ENCODE data around the gene EVPL. TPM values are rescaled to one million over a fixed set of nuclear protein-coding genes. Genes with fewer than 3 reads are reported as not detected.
A peak's percentile ranks its signal among the peaks of the same experiment; 100 is the strongest.

The EVPL gene
- total RNA-seq, 1 experiment from 2014 or later, result 58.0 TPM

GRCh38 chr17:76009447-76009846, 17.7 kb downstream of the EVPL start:
- ChIA-PET CTCF (interaction anchor here (1.8 to 7.1 kb wide), 2 partner anchors 9 to 104 kb away, joined by 8 to 68 read pairs; partner anchors contain the start of genes CDK3 and MRPL38), POLR2A (interaction anchor here (1.1 kb wide), 1 partner anchor 20 kb away, joined by 3 read pairs; no protein-coding TSS in a partner anchor), RAD21 (ENCODE audit: low non-redundant PET in 1 of 2, low total read pairs in 2 of 2, uncharacterized antibody in 2 of 2, unreplicated experiment in 2 of 2) (no interaction called here)
- no peaks in the 10 kb centered on the region for H3K27me3 ChIP-seq (ENCODE audit: insufficient read depth, low read length)
- peaks cover 0 to 14% of the 10 kb centered on the region in 2 experiments; a peak in 2 of 4 replicates for H3K4me1 ChIP-seq (ENCODE audit: control insufficient read depth in 1 of 2, insufficient read depth in 2 of 2, low read length in 2 of 2)
- H3K4me2 ChIP-seq (ENCODE audit: low read length), result no peak overlapping the region
- H3K79me2 ChIP-seq (ENCODE audit: insufficient read depth, low read length), result no peaks in the 10 kb centered on the region
- no peak for TF ChIP-seq ZFX (IDR thresholded peaks at IDR 0.05)
- no peak for TF ChIP-seq ELF1 (IDR thresholded peaks at IDR 0.05; ENCODE audit: borderline replicate concordance, low read depth)
- no peaks in the 10 kb centered on the region for H3K9me3 ChIP-seq (ENCODE audit: control insufficient read depth in 1 of 2, insufficient read depth in 1 of 2, low read depth in 1 of 2, low read length in 2 of 2)
- H3K9ac ChIP-seq (ENCODE audit: low read length), result no peak overlapping the region
- no peak for DNase-seq (ENCODE audit: low read depth, low spot score)
- H3K27ac ChIP-seq (ENCODE audit: low read depth, low read length), result no peak overlapping the region; the same call in 1 of the 2 replicates
- ATAC-seq, result no peak
- H3K36me3 ChIP-seq (ENCODE audit: control insufficient read depth in 1 of 2, insufficient read depth in 2 of 2, low read length in 2 of 2), result peaks cover 28 to 31% of the 10 kb centered on the region in 2 experiments; a peak in 3 of 4 replicates
- no peak overlapping the region for H3K4me3 ChIP-seq (replicated peaks in 1 of 2; ENCODE audit: low read depth in 1 of 2, low read length in 2 of 2)
- TSS peak; percentile 24 for BruUV-seq (replicated peaks)
- intact Hi-C loops (cut with micrococcal nuclease), result no loop called here
- no peak overlapping the region for H2AFZ ChIP-seq (ENCODE audit: low read depth, low read length, poor library complexity, severe bottlenecking)
- no peaks in the 10 kb centered on the region for H3K9me2 ChIP-seq (ENCODE audit: insufficient read depth)
- no peaks in the 10 kb centered on the region for H4K20me1 ChIP-seq (ENCODE audit: insufficient read depth)

DNA sequence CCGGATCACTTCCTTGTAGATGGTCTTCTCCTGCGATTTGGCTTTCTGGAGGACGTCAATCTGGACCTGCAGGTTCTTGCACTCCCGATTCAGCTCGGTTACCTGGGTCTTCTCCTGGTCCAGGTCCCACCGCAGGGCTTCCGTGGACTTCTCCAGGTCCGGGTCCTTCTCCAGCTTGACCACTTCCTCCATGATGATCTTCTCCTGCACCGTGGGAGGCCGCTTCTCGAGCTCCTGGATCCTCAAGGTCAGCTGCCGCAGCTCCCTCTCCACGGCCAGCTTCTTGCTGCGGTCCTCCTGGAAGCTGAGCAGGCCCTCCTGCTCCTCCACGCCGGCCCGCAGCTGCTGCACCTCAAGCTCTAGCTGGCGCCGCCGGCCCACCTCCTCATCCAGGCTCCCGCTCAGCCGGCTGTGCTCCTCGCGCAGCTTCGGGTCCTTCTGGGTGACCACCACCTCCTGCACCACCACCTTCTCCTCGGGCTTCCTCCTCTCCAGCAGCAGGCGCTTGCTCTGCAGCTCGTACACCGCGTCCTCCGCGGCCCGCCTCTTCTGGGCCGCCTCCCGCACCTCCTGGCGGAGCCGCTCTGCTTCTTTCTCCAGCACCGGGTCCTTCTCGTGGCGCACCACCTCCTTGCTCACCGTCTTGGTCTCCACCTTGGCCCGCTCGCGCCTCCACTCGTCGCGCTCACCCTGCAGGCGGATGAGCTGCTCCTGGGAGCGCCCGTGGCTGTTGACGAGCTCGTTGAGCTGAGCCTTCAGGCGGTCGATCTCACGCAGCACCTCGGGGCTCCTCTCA, 18.3 kb downstream of the EVPL start:
- H3K79me2 ChIP-seq (ENCODE audit: insufficient read depth, low read length), result no peaks in the 10 kb centered on the region
- H3K27me3 ChIP-seq (ENCODE audit: insufficient read depth, low read length), result no peaks in the 10 kb centered on the region
- ChIA-PET RAD21 (ENCODE audit: low non-redundant PET in 1 of 2, low total read pairs in 2 of 2, uncharacterized antibody in 2 of 2, unreplicated experiment in 2 of 2) (no interaction called here), CTCF (interaction anchor here (0.5 to 7.1 kb wide), 4 partner anchors 9 to 1268 kb away, joined by 3 to 68 read pairs (median 8); partner anchors contain the start of genes CDK3 and MRPL38), POLR2A (no interaction called here)
- no peak overlapping the region for H2AFZ ChIP-seq (ENCODE audit: low read depth, low read length, poor library complexity, severe bottlenecking)
- H3K9ac ChIP-seq (ENCODE audit: low read length), result no peak overlapping the region
- no TSS peak for BruUV-seq (replicated peaks)
- TF ChIP-seq POLR2A (IDR thresholded peaks at IDR 0.05; ENCODE audit: borderline replicate concordance, extremely low read depth, insufficient read depth, insufficient read length) (no peak), FOSL1 (IDR thresholded peaks at IDR 0.05; ENCODE audit: low read depth) (no peak), SRF (IDR thresholded peaks at IDR 0.05; ENCODE audit: low read depth) (no peak), ZNF274 (IDR thresholded peaks at IDR 0.05; ENCODE audit: low read depth, low read length) (no peak), JUND (IDR thresholded peaks at IDR 0.05) (no peak), ELF1 (IDR thresholded peaks at IDR 0.05; ENCODE audit: borderline replicate concordance, low read depth) (no peak), MAX (IDR thresholded peaks at IDR 0.05) (no peak), YY1 (IDR thresholded peaks at IDR 0.05; ENCODE audit: extremely low read depth, insufficient replicate concordance, low read depth, low read length) (no peak), SIN3A (IDR thresholded peaks at IDR 0.05; ENCODE audit: low read depth) (no peak), ZBTB33 (IDR thresholded peaks at IDR 0.05; ENCODE audit: extremely low read depth, insufficient replicate concordance, low read length) (no peak), EZH2phosphoT487 (IDR thresholded peaks at IDR 0.05; ENCODE audit: borderline replicate concordance) (no peak), RAD21 (IDR thresholded peaks at IDR 0.05; ENCODE audit: low read depth) (no peak), ATF3 (IDR thresholded peaks at IDR 0.05) (no peak)
- no peaks in the 10 kb centered on the region for H4K20me1 ChIP-seq (ENCODE audit: insufficient read depth)
- H3K4me1 ChIP-seq (ENCODE audit: control insufficient read depth in 1 of 2, insufficient read depth in 2 of 2, low read length in 2 of 2), result peaks cover 0 to 13% of the 10 kb centered on the region in 2 experiments; a peak in 2 of 4 replicates
- no peaks in the 10 kb centered on the region for H3K9me2 ChIP-seq (ENCODE audit: insufficient read depth)
- H3K4me3 ChIP-seq (replicated peaks in 1 of 2; ENCODE audit: low read depth in 1 of 2, low read length in 2 of 2), result no peak overlapping the region
- no peaks in the 10 kb centered on the region for H3K9me3 ChIP-seq (ENCODE audit: control insufficient read depth in 1 of 2, insufficient read depth in 1 of 2, low read depth in 1 of 2, low read length in 2 of 2)
- intact Hi-C loops (cut with micrococcal nuclease), result no loop called here
- no peak overlapping the region for H3K27ac ChIP-seq (ENCODE audit: low read depth, low read length)
- peaks cover 23 to 31% of the 10 kb centered on the region in 2 experiments; a peak in 2 of 4 replicates for H3K36me3 ChIP-seq (ENCODE audit: control insufficient read depth in 1 of 2, insufficient read depth in 2 of 2, low read length in 2 of 2)
- ATAC-seq (no peak), DNase-seq (ENCODE audit: low read depth, low spot score) (no peak)
- H3K4me2 ChIP-seq (ENCODE audit: low read length), result no peak overlapping the region
